CD4-positive, alpha-beta T cell treated with Interleukin-6 for 4 hours (primary cell): Measurements from ENCODE around the gene FAM83E.
"Not testable (repeated sequence)": the region's sequence is repeated elsewhere in the genome, so short reads cannot be mapped to it uniquely, and the experiment has no call there.

Experiments
- DNase-seq: peaks from one replicate; pipeline ENCODE4 v3.0.0-alpha.2; 2020; ENCODE audit warnings: mixed read lengths

FAM83E gene

GRCh38 chr19:48614436-48615230 lies at the start of gene FAM83E:
Gene FAM83E (minus strand): TSS chr19:48615076. CDS start chr19:48613372, 1,704 bp downstream.
- DNase-seq = no peak

- DNase-seq = no peak
Measured at GRCh38 chr19:48664476-48664875, 49.6 kb upstream of the FAM83E start.

DNA sequence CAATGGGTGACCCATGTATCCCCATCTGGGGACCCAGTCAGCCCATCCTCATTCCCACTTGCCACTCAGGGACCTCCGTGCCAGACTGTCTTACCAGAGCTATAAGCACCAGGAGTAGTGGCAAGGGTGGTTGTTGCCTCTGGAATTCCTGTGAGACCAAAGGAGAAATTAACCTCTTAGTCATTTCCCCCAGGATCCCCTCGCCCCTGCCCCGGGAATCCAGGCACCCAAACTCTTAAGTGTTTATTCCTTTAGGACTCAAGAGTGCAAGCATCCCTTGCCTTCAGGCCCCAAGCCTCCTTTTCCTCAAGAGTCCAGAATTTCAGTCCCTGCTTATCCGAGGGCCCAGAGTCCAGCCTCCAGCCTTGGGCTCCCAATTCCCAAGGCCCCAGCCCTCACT lies 48.8 kb upstream of the FAM83E start:
- no peak for DNase-seq

DNA sequence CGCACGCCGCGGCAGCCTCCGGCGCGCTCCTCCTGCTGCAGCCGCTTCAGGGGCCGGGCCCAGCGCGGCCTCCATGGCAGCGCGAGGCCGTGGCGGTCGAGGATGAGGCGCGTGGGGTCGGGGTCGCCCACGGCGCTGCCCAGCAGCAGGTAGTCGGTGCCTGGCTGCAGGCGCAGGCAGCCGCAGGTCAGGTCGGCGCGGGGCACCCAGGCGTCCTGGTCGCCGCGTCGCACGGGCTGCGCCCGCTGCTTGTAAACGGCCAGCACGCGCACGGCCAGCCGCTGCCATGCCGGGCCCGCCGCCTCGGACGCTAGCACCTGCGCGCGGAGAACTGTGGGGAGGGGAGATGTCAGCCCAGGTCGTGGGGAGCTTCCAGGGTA lies 46.8 kb upstream of the FAM83E start:
- DNase-seq = no peak

- peak; percentile 85 for DNase-seq
Measured at GRCh38 chr19:48660852-48661710, 46.2 kb upstream of the FAM83E start.

DNA sequence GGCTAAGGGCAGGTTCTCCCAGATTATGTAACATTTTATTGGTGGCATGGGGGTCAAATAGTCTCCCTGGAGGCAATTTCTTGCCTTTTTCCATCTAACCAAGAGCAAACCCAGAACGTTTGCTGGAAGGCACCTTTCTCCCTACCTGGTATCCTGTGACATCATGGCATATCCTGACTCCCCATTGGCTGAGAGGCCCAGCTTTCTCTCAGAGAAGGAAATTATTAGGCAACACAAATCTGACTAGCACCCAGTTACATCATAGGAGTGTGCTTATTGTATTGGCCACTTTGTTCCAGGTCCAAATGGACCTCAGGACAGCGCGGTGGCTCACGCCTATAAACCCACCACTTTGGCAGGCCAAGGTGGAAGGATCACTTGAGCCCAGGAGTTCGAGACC lies 44.9 kb upstream of the FAM83E start:
- DNase-seq = no peak

DNA sequence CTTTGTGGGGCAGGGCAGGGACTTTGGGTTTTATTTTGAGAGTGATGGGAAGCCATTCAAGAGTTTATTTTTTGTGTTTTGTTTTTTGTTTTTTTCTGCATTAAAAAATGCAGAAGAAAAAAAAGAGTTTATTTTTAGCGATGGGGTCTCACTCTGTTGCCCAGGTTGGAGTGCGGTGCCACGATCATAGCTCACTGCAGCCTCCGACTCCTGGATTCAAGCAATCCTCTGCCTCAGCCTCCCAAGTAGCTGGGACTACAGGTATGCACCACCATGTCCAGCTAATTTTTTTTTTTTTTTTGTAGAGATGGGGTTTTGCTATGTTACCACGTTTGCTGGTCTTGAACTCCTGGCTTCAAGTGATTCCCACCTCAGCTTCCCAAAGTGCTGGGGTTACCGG lies 43.6 kb upstream of the FAM83E start:
- no peak for DNase-seq

- DNase-seq = not testable (repeated sequence)
Measured at GRCh38 chr19:48657828-48658227, 43.0 kb upstream of the FAM83E start.

DNA sequence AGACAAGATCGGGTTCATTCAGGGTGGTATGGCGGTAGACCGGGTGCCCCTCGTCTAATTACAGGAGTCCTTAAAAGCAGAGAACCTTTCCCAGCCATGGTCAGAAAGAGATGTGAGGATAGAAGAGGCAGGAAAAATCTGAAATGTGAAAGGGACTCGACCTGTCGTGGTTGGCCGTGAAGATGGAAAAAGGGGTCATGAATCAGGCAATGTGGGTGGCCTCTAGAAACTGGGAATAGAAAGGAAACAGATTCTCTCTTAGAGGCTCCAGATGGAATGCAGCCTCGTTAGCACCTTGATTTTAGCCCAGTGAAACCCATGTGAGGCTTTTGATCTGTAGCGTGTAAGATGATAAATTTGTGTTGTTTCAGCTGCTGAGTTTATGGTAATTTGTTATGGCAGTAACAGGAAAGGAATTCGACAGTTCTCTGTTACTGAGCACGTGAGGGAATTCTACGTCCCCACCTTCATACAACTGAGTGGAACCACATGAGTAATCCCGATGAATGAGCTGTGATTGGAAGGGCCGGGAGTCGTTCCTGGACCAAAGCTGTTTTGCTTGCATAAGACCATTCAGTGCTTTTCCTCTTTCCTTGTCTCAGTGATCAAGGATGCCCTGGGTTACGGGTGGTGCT lies 42.1 kb upstream of the FAM83E start:
- no peak for DNase-seq

DNA sequence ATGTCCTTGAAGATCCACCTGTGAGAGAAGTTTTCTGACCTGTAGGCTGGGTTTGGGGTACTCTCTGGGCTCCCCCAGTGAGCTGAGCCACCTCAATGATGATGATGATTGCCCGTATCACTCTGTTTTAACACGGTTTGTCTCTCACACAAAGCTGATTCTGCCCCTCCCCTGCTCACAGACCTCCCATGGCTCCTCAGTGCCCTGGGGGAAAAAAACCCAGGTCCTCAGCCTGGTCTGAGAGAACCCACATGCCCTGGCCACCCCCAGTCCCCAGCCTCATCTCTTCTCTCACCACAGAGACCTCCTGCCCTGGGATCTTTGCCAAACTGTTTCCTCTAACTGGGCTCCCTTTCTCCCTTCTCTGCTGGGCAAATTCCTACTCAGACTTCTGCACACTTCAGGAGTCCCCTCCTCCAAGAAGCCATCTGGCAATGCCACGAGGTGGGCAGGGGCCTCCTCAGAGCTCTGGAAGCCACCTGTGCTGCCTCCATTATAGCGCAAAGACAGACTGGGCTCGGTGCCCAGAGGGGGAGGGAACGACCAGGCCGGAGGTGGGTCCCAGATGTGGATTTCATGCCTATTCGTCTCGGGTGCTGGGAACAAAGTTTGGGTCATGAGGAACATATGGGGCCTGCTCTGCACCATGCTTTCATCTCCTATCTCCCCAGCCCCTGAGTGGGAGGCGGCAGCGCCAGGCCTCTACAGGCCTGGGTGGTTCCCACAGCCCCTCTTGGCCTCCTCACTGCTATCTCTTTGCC lies 39.6 kb upstream of the FAM83E start:
- no peak for DNase-seq

DNA sequence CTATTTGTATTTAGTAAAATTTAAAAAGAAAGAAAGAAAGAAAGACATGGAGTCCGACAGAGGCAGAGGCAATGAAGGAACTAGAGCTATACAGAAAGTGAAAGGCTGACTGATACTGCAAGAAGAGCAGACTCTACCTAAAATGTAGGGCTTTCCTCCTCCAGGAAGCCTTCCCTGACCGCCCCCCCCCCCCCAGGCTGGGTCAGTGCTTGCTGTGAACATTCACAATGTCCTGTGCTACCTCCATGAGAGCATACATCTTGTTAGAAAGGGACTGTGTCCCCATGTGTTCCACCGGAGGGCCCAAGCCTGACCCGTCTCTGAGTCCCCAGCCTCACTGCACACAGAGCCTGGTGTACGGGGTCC lies 36.8 kb upstream of the FAM83E start:
- DNase-seq = no peak

GRCh38 chr19:48650974-48651682 lies 36.3 kb upstream of the FAM83E start:
- no peak for DNase-seq

DNA sequence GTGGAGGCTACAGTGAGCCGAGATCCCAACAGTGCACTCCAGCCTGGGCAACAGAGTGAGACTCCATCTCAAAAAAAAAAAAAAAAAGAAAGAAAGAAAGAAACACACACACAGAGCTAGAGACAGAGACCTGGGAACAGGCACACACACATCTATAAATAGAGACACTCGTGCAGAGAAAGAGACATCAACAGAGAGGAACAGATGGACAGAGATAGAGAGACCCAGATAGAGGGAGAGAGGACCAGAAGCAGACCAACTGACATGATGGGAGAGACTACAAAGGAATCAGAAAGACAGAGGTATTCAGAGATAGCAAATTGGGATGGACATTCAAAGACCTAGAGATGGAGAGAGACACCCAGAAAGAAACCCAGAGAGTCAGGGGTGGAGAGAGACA lies 33.3 kb upstream of the FAM83E start:
- DNase-seq = no peak

DNA sequence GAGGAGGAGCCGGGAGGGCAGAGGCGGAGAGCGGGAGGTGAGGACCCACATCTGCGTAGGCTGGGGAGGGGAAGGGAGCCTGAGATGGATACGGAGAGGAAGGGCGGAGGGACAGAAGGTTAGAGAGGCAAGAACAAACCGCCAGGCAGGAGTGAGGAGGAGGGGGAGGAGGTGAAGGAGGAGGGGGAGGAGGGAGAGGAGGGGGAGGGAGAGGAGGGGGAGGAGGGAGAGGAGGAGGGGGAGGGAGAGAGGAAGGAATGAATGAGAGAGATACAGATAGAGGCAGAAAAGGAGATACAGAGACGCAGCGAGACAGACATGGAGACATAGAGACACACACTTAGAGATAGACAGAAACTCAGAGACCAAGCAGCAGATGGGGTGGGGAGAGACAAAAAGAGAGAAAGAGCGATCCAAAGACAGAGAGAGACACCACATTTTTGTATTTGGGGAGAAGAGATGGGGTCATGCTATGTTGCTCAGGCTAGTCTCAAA lies 31.9 kb upstream of the FAM83E start:
- DNase-seq = no peak

GRCh38 chr19:48646001-48646721 lies 31.3 kb upstream of the FAM83E start, which contains the start of gene CA11:
Gene CA11 (minus strand): TSS chr19:48646187. CDS start chr19:48645632, 555 bp downstream.
- DNase-seq = peak; percentile 94

DNA sequence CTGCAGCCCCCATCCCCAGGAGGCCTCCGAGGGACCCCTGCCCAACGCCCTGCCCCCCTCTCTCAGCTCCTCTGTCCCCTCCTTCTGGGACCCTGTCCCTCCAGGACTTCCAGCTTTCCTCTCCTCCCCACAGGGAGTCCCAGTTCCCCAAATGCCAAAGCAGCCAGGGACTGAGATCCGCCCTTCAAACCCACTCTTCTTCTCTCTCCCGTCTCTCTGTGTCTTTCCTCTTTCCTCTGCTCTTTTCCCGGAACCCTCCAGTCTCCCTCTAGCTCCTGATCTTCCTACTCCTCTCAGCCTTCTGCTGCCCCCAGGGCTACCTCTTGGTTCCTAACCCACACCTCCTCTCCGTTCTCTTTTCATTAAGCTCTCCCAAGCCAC lies 30.7 kb upstream of the FAM83E start:
- no peak for DNase-seq

DNA sequence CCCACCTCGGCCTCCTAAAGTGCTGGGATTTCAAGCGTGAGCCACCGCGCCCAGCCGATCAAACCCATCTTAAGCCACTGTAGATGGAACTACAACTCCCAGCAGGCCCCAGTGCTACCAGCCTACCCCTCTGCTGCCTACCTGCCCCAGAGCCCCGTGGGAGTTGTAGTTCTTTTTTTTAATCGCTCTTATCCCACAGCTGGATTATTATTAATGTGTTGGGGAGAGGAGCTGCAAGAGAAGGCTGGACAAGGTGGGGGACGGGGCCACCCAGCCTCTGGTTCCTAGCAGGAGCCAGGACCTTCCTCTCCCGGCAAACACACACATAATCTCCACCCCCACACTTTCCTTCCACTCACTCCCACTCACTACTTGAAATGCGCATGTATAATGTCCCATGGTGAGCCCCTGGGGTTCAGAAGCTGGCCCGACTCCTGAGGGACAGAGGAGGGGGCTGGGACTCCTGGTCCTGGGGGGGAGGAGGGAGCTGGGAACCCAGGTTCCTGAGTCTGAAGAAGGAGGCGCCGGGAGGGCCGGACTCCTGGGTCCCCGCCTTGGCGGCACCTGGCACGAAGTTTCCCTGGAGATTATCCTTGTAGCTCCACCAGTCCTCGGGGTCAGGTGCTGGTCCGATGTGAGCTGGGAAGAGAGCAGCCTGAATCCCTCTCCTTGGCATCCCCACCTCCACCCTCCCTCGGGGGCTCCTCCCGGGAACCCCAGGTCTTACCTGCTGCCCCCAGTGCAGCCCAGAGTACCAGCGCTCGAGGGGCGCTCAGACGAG lies 30.2 kb upstream of the FAM83E start:
- peak; percentile 82 for DNase-seq

DNA sequence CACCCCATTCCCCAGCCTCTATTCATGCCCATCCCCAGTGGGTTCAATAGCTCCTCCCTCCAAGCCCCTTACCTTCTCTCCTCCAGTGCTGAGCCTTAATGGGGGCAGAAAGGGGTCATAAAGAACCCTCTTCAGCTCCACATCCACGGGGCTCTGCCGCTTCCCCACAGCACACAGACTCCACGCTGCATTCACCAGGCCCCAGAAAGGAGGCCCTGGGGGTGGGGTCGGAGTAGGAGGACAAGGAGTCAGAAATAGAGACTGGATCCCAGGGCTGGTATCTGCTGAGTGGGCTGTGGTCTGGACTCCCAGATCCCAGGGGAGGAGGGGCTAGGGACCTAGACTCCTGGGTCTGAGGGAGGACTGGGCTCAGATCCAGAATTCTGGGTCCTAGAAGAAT lies 29.5 kb upstream of the FAM83E start:
- no peak for DNase-seq

- no peak for DNase-seq
Measured at GRCh38 chr19:48642862-48643261, 28.0 kb upstream of the FAM83E start.

GRCh38 chr19:48641850-48642249 lies 27.0 kb upstream of the FAM83E start:
- no peak for DNase-seq
